GM20000 (cell line): Measurements from ENCODE around the gene TIMM17A.

Experiments
- DNase-seq: peaks from one replicate; pipeline ENCODE4 v3.0.0; 2012; ENCODE audit warnings: low spot score
- CTCF ChIP-seq: IDR thresholded peaks from 2 replicates; pipeline ENCODE4 v1.5.1; 2012; ENCODE audit warnings: mild to moderate bottlenecking, control low read depth; ENCODE audit errors: extremely low read depth, missing control alignments

The TIMM17A gene

DNA sequence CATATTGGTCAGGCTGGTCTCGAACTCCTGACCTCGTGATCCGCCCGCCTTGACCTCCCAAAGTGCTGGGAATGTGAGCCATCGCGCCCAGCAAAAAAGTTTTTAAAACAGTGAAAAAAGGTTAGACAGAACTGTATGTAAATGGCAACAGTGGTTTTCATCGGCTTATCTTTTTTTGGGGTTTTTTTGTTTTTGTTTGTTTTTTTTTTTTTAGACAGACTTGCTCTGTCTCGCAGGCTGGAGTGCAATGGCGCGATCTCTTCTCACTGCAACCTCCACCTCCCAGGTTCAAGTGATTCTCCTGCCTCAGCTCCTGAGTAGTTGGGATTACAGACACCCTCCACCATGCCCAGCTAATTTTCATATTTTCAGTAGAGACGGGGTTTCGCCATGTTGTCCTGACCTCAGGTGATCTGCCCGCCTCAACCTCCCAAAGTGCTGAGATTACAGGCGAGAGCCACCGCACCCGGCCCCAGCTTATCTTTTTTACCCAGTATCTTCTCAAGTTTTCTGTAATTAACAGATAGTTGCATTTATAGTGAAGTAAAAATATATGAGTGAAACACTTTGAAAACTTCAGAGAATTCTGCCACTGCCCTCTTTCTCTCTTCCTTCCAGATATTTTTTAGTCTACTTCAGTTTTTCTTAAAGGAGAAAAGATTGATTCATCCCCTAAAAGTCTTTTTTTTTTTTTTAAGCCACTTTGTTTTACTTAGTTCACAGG is 13.1 kb downstream of the TIMM17A start:
- DNase-seq = no peak
- TF ChIP-seq CTCF = no peak

DNA sequence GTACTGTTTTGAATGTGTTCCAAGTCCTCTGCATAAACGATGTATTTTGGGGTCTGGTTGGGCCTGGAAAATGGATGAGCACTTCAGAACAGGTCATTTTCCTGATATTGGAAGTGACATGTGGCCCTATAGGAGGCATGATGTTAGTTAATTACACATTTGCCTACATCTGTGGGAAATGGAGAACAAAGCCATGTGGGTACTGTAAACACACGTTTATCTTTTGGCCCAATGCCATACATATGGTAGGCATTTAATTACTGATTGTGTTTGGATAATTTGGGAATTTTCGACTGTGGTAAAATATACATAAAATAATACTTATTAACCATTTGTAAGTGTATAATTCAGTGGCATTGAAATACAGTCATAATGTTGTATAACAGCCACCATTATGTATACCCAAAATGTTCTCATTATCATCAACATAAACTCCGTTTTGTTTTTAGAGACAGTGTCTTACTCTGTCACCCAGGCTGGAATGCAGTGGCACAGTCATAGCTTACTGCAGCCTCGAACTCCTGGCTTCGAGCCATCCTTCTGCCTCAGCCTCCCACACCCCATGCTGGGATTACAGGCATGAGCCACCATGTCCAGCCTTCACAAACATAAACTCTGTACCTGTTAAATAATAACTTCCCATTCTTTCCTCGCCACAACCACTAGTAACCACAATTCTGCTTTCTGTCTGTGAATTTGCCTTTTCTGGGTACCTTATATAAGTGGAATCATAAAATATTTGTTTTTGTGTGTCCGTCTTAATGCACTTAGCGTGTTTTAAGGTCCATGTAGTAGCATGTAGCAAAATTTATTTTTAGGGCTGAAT is 15.2 kb downstream of the TIMM17A start:
- no peak for TF ChIP-seq CTCF
- DNase-seq = no peak

DNA sequence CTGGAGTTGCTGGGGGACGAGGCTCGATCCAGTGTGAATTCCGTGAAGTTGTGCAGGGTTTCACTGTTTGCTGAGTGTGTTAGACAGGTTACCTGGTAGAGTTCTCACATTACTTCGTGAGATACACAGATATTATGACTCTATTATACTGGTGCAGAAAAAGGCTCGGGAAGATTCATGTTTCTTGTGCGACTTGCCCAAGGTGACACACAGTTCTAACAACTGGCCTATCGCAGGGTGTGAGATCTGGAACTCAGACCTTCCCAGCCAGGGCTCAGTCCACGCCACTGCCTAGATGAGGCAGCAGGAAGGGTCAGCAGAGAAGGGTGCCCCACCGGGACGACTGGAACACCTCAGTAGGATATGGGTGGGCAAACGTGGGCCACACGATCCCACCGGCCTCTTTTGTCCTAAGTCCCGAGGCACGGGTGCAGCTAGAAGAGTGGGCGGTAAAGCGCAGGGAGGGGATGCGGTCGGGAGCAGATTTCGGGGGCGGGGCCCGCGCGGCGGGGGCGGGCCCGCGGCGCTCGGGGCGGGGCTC is 26.8 kb downstream of the TIMM17A start:
- DNase-seq = peak; percentile 23

GRCh38 chr1:201982623-201983379 is 27.5 kb downstream of the TIMM17A start, which contains the start of gene RNPEP:
Gene RNPEP, plus strand, starts transcription at chr1:201982648. Its CDS starts 19 bp downstream, at chr1:201982667.
- no peak for TF ChIP-seq CTCF
- DNase-seq = peak; percentile 95

More for the DNA sequence above, 26.8 kb downstream of the TIMM17A start:
- TF ChIP-seq CTCF = no peak

GRCh38 chr1:201983380-201983805 is 28.1 kb downstream of the TIMM17A start:
- no peak for DNase-seq
- no peak for TF ChIP-seq CTCF

- no peak for DNase-seq
- TF ChIP-seq CTCF = no peak
These were observed 29.1 kb downstream of the TIMM17A start for GRCh38 chr1:201984446-201984845.
